ENCODE results near the gene YBX3. TPM values are rescaled to one million over a fixed set of nuclear protein-coding genes. Genes with fewer than 3 reads are reported as not detected.

YBX3 gene
- total RNA-seq, 1 donor from 2014 or later = 196 TPM

- DNase-seq (ENCODE audit: extremely low spot score, unreplicated experiment) = no peak
- Mint-ChIP-seq H3K27ac (no peak overlapping the region), H3K9me3 (no peaks in the 10 kb centered on the region), H3K4me1 (ENCODE audit: unreplicated experiment) (no peaks in the 10 kb centered on the region), H3K27me3 (peaks cover 26% of the 10 kb centered on the region), H3K36me3 (peaks cover 4% of the 10 kb centered on the region), H3K4me3 (no peak overlapping the region)
- no peak for TF ChIP-seq CTCF (conservative IDR thresholded peaks at IDR 0.05)
Observed at GRCh38 chr12:10669533-10669932, 53.6 kb downstream of the YBX3 start.

- TF ChIP-seq CTCF (conservative IDR thresholded peaks at IDR 0.05) = no peak
- no peak for DNase-seq (ENCODE audit: extremely low spot score, unreplicated experiment)
- Mint-ChIP-seq H3K9me3 (peaks cover 3% of the 10 kb centered on the region), H3K4me3 (no peak overlapping the region), H3K27me3 (peaks cover 18% of the 10 kb centered on the region), H3K27ac (no peak overlapping the region), H3K4me1 (ENCODE audit: unreplicated experiment) (no peaks in the 10 kb centered on the region), H3K36me3 (peaks cover 4% of the 10 kb centered on the region)
Observed at GRCh38 chr12:10668526-10668925, 54.6 kb downstream of the YBX3 start.

GRCh38 chr12:10667581-10667980, 55.5 kb downstream of the YBX3 start:
- DNase-seq (ENCODE audit: extremely low spot score, unreplicated experiment) = no peak
- no peak for TF ChIP-seq CTCF (conservative IDR thresholded peaks at IDR 0.05)
- H3K36me3 Mint-ChIP-seq = peaks cover 4% of the 10 kb centered on the region
- H3K27me3 Mint-ChIP-seq = peaks cover 11% of the 10 kb centered on the region
- no peak overlapping the region for H3K27ac Mint-ChIP-seq
- H3K4me1 Mint-ChIP-seq (ENCODE audit: unreplicated experiment) = no peaks in the 10 kb centered on the region
- no peak overlapping the region for H3K4me3 Mint-ChIP-seq
- peaks cover 3% of the 10 kb centered on the region for H3K9me3 Mint-ChIP-seq

DNA sequence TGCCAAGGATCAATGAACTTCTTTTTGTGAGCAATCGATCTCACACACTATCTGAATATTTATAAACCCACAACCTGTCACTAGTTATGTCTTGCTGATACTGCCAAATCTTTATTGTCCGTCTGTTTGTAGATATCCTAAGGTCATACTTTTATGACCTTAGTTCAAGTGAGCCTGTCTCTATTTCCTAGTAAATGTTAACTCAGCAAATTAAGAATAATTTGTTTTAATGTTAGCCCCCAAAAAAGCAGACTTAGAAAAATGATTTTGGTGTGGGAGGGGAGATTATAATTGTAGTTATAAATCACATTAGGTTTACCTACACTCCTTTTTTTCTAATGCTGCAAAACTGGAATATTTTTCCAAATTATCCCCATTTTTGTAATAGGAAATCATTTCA, 58.6 kb downstream of the YBX3 start:
- no peak for DNase-seq (ENCODE audit: extremely low spot score, unreplicated experiment)
- peaks cover 3% of the 10 kb centered on the region for H3K9me3 Mint-ChIP-seq
- H3K4me3 Mint-ChIP-seq = no peak overlapping the region
- no peak for TF ChIP-seq CTCF (conservative IDR thresholded peaks at IDR 0.05)
- peaks cover 2% of the 10 kb centered on the region for H3K27me3 Mint-ChIP-seq
- H3K4me1 Mint-ChIP-seq (ENCODE audit: unreplicated experiment) = no peaks in the 10 kb centered on the region
- no peak overlapping the region for H3K27ac Mint-ChIP-seq
- no peaks in the 10 kb centered on the region for H3K36me3 Mint-ChIP-seq

GRCh38 chr12:10663869-10664268, 59.3 kb downstream of the YBX3 start:
- H3K36me3 Mint-ChIP-seq = no peaks in the 10 kb centered on the region
- H3K4me3 Mint-ChIP-seq = no peak overlapping the region
- H3K27ac Mint-ChIP-seq = no peak overlapping the region
- no peaks in the 10 kb centered on the region for H3K4me1 Mint-ChIP-seq (ENCODE audit: unreplicated experiment)
- no peak for TF ChIP-seq CTCF (conservative IDR thresholded peaks at IDR 0.05)
- H3K27me3 Mint-ChIP-seq = no peaks in the 10 kb centered on the region
- no peak for DNase-seq (ENCODE audit: extremely low spot score, unreplicated experiment)
- H3K9me3 Mint-ChIP-seq = peaks cover 3% of the 10 kb centered on the region

GRCh38 chr12:10661338-10661737, 61.8 kb downstream of the YBX3 start:
- DNase-seq (ENCODE audit: extremely low spot score, unreplicated experiment) = no peak
- no peak overlapping the region for H3K27ac Mint-ChIP-seq
- no peaks in the 10 kb centered on the region for H3K4me1 Mint-ChIP-seq (ENCODE audit: unreplicated experiment)
- peaks cover 9% of the 10 kb centered on the region for H3K9me3 Mint-ChIP-seq
- H3K4me3 Mint-ChIP-seq = no peak overlapping the region
- no peak for TF ChIP-seq CTCF (conservative IDR thresholded peaks at IDR 0.05)
- no peaks in the 10 kb centered on the region for H3K36me3 Mint-ChIP-seq
- no peaks in the 10 kb centered on the region for H3K27me3 Mint-ChIP-seq
